Measurements from ENCODE around the gene MKRN2.
A peak's percentile ranks its signal among the peaks of the same experiment; 100 is the strongest.

DNA sequence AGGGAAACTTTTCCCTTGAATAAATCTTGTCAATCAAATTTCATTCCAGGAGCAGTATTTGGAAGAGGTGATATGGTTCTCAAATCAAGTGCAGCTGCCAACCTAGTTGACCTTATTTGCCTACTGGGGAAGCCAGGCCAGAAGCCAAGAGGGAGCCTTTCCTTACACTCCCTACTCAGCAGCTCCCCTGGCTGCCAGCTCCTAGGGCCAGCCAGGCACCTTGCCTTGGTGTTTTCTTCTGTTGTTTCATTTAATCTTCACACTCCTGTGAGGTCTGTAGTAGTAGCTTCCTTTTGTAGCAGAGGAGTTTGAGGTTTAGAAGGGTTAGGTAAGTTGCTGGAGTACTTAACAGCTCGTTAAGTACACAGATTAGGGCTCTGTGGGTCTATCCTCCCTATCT lies 34.2 kb upstream of the MKRN2 start:
- no peak for TF ChIP-seq EP300 (IDR thresholded peaks at IDR 0.05)
- TF ChIP-seq, protein P1, sequence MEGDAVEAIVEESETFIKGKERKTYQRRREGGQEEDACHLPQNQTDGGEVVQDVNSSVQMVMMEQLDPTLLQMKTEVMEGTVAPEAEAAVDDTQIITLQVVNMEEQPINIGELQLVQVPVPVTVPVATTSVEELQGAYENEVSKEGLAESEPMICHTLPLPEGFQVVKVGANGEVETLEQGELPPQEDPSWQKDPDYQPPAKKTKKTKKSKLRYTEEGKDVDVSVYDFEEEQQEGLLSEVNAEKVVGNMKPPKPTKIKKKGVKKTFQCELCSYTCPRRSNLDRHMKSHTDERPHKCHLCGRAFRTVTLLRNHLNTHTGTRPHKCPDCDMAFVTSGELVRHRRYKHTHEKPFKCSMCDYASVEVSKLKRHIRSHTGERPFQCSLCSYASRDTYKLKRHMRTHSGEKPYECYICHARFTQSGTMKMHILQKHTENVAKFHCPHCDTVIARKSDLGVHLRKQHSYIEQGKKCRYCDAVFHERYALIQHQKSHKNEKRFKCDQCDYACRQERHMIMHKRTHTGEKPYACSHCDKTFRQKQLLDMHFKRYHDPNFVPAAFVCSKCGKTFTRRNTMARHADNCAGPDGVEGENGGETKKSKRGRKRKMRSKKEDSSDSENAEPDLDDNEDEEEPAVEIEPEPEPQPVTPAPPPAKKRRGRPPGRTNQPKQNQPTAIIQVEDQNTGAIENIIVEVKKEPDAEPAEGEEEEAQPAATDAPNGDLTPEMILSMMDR (IDR thresholded peaks at IDR 0.05) = peak in 2 of 6 experiments; percentile 7
